PC-3 (cell line): Measurements from ENCODE around the gene RIOK2. TPM values are rescaled to one million over a fixed set of nuclear protein-coding genes. Genes with fewer than 3 reads are reported as not detected.

Experiments
- ATAC-seq: fragments of 200-7000 bp; cut with Tn5 transposase; 2 replicates; pipeline ENCODE4 v1.9.1; 2020; ENCODE audit warnings: mild to moderate bottlenecking, moderate library complexity
- BruUV-seq: library from RNA; stranded (reverse); fragments of 400-500 nt; replicated peaks from 2 replicates; lab custom pipeline; 2021; lab: Mats Ljungman, UMichigan
- CTCF ChIA-PET: fragments of 300-600 bp; sonication (Branson Sonifier 250); formaldehyde crosslinking; loops from one replicate; lab custom pipeline; 2022; ENCODE audit warnings: antibody characterized with exemption; lab: Charles Lee
- POLR2A ChIA-PET: fragments of 300-600 bp; sonication (Branson Sonifier 250); formaldehyde crosslinking; loops from one replicate; lab custom pipeline; 2022; ENCODE audit warnings: antibody characterized with exemption; ENCODE audit not compliant: unreplicated experiment; lab: Charles Lee
- DNase-seq: peaks from one replicate; pipeline ENCODE4 v3.0.0-alpha.2; 2015
- H2AFZ ChIP-seq: fragments of 300-600 bp; sonication (generic); 2 replicates; pipeline ENCODE4 v1.6.0; 2016; ENCODE audit warnings: antibody characterized with exemption, low read length
- H3F3A ChIP-seq: fragments of 300-600 bp; sonication (generic); one replicate; pipeline ENCODE4 v1.6.0; 2017; ENCODE audit warnings: antibody characterized with exemption, low read length, control low read depth, mild to moderate bottlenecking; ENCODE audit not compliant: unreplicated experiment
- H3K27ac ChIP-seq: fragments of 300-600 bp; sonication (generic); 2 replicates; pipeline ENCODE4 v1.5.1; 2016; ENCODE audit warnings: mild to moderate bottlenecking, low read length
- H3K27me3 ChIP-seq: fragments of 300-600 bp; sonication (generic); 2 replicates; pipeline ENCODE4 v1.6.1; 2016; ENCODE audit warnings: low read length, mixed read lengths
- H3K36me3 ChIP-seq: fragments of 300-600 bp; sonication (generic); 2 replicates; pipeline ENCODE4 v1.6.1; 2016; ENCODE audit warnings: low read depth, mixed run types, low read length, mixed read lengths
- H3K4me1 ChIP-seq: fragments of 300-600 bp; sonication (generic); 2 replicates; pipeline ENCODE4 v1.5.1; 2016; ENCODE audit warnings: low read length; ENCODE audit not compliant: insufficient read depth
- H3K4me2 ChIP-seq: fragments of 300-600 bp; sonication (generic); 2 replicates; pipeline ENCODE4 v1.6.0; 2016; ENCODE audit warnings: low read length
- H3K4me3 ChIP-seq: fragments of 300-600 bp; sonication (generic); 2 replicates; pipeline ENCODE4 v1.5.1; 2016; ENCODE audit warnings: mild to moderate bottlenecking, low read length, mixed read lengths
- H3K79me2 ChIP-seq: fragments of 300-600 bp; sonication (generic); 2 replicates; pipeline ENCODE4 v1.6.1; 2017; ENCODE audit warnings: low read length, mixed read lengths
- H3K9ac ChIP-seq: fragments of 300-600 bp; sonication (generic); 2 replicates; pipeline ENCODE4 v1.6.0; 2016; ENCODE audit warnings: mild to moderate bottlenecking, low read length
- H3K9me2 ChIP-seq: fragments of 300-600 bp; sonication (generic); replicated peaks from 2 replicates; pipeline ENCODE4 v1.6.1; 2016; ENCODE audit warnings: mixed run types, low read length, mixed read lengths
- H3K9me3 ChIP-seq: fragments of 300-600 bp; sonication (generic); 2 replicates; pipeline ENCODE4 v1.6.1; 2016; ENCODE audit warnings: low read length, mixed read lengths
- H4K20me1 ChIP-seq: fragments of 300-600 bp; sonication (generic); 2 replicates; pipeline ENCODE4 v1.6.1; 2016; ENCODE audit warnings: low read length, mixed read lengths
- EZH2 ChIP-seq: fragments of 300-600 bp; sonication (generic); IDR thresholded peaks from one replicate; pipeline ENCODE4 v1.6.1; 2017; ENCODE audit warnings: antibody characterized with exemption, mild to moderate bottlenecking, low read length; ENCODE audit not compliant: unreplicated experiment
- EZH2phosphoT487 ChIP-seq: fragments of 300-600 bp; sonication (generic); IDR thresholded peaks from 2 replicates; pipeline ENCODE4 v1.6.1; 2018; ENCODE audit warnings: mild to moderate bottlenecking, antibody characterized with exemption, low read length, borderline replicate concordance
- intact Hi-C: fragments of 100-400 bp; cut with micrococcal nuclease; formaldehyde crosslinking; loops from 2 replicates; pipeline ENCODE4 v1.9.0; 2023
- total RNA-seq: library from RNA; depleted of rRNA; stranded (reverse); fragments of >200 nt; gene quantifications from 2 replicates; pipeline ENCODE4 v1.2.3, GENCODE V29; 2014
- TF ChIP-seq, protein P1 (sequence below): fragments of 300-600 bp; sonication (generic); conservative IDR thresholded peaks from 2 replicates; pipeline ENCODE4 v1.5.1; 2017; ENCODE audit warnings: antibody characterized with exemption, low read depth, mild to moderate bottlenecking, low read length

RIOK2 gene
- total RNA-seq, 1 experiment from 2014 or later = 16.1 TPM

- Histone ChIP-seq H3K9me2 (no peaks in the 10 kb centered on the region), H3K79me2 (no peaks in the 10 kb centered on the region), H3K4me1 (no peaks in the 10 kb centered on the region), H3K27ac (no peak overlapping the region), H3K4me2 (no peak overlapping the region), H3K4me3 (no peak overlapping the region), H3K27me3 (no peaks in the 10 kb centered on the region), H2AFZ (no peak overlapping the region), H3K9ac (no peak overlapping the region), H4K20me1 (no peaks in the 10 kb centered on the region), H3K9me3 (no peaks in the 10 kb centered on the region), H3K36me3 (no peaks in the 10 kb centered on the region), H3F3A (no peaks in the 10 kb centered on the region)
- CTCF ChIA-PET = no interaction called here
- POLR2A ChIA-PET = interaction anchor here (0.6 kb wide), 1 partner anchor 353 kb away, joined by 5 read pairs; no protein-coding TSS in a partner anchor
- DNase-seq = no peak
- BruUV-seq = no TSS peak
- no peak for ATAC-seq
- TF ChIP-seq, protein P1, sequence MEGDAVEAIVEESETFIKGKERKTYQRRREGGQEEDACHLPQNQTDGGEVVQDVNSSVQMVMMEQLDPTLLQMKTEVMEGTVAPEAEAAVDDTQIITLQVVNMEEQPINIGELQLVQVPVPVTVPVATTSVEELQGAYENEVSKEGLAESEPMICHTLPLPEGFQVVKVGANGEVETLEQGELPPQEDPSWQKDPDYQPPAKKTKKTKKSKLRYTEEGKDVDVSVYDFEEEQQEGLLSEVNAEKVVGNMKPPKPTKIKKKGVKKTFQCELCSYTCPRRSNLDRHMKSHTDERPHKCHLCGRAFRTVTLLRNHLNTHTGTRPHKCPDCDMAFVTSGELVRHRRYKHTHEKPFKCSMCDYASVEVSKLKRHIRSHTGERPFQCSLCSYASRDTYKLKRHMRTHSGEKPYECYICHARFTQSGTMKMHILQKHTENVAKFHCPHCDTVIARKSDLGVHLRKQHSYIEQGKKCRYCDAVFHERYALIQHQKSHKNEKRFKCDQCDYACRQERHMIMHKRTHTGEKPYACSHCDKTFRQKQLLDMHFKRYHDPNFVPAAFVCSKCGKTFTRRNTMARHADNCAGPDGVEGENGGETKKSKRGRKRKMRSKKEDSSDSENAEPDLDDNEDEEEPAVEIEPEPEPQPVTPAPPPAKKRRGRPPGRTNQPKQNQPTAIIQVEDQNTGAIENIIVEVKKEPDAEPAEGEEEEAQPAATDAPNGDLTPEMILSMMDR = no peak
- no peak for TF ChIP-seq EZH2phosphoT487
- TF ChIP-seq EZH2 = no peak
- intact Hi-C loops = no loop called here
These were observed 31.7 kb downstream of the RIOK2 start for GRCh38 chr5:97151370-97151769.

DNA sequence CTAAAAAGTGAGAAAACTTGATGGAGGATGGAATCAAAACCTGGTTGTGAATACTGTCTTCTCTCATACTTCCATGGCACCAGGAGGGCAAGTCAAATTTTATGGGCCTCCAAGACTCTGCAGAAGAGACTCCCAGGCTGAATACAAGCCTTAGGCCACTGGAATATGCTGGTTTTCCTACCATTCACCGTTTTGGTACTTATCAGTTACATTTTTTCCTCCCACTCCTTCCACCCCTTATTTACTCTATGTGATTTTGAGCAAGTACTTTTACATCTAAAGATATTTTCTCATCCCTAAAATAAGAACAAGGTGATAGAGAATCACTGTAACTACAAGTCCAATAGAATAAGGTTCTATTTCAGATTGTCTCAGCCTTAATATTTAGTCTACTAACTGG is 32.6 kb downstream of the RIOK2 start:
- H3K4me2 ChIP-seq = no peak overlapping the region
- TF ChIP-seq, protein P1 = no peak
- TF ChIP-seq EZH2 (no peak), EZH2phosphoT487 (no peak)
- H3K9ac ChIP-seq = no peak overlapping the region
- no peak overlapping the region for H3K27ac ChIP-seq
- H3K9me2 ChIP-seq = no peaks in the 10 kb centered on the region
- POLR2A ChIA-PET = no interaction called here
- H3K9me3 ChIP-seq = no peaks in the 10 kb centered on the region
- H3K36me3 ChIP-seq = no peaks in the 10 kb centered on the region
- no peaks in the 10 kb centered on the region for H3F3A ChIP-seq
- CTCF ChIA-PET = no interaction called here
- intact Hi-C loops = no loop called here
- BruUV-seq = no TSS peak
- H4K20me1 ChIP-seq = no peaks in the 10 kb centered on the region
- no peaks in the 10 kb centered on the region for H3K79me2 ChIP-seq
- H3K4me3 ChIP-seq = no peak overlapping the region
- no peak for ATAC-seq
- H2AFZ ChIP-seq = no peak overlapping the region
- no peaks in the 10 kb centered on the region for H3K4me1 ChIP-seq
- DNase-seq = no peak
- no peaks in the 10 kb centered on the region for H3K27me3 ChIP-seq

- no peak for ATAC-seq
- H3K4me2 ChIP-seq = no peak overlapping the region
- TF ChIP-seq, protein P1 = no peak
- TF ChIP-seq EZH2phosphoT487 (no peak), EZH2 (no peak)
- no TSS peak for BruUV-seq
- CTCF ChIA-PET = no interaction called here
- H4K20me1 ChIP-seq = no peaks in the 10 kb centered on the region
- H3K9me2 ChIP-seq = no peaks in the 10 kb centered on the region
- intact Hi-C loops = no loop called here
- H3K4me3 ChIP-seq = no peak overlapping the region
- no peak overlapping the region for H3K27ac ChIP-seq
- no peak overlapping the region for H3K9ac ChIP-seq
- H3K36me3 ChIP-seq = no peaks in the 10 kb centered on the region
- no peak overlapping the region for H2AFZ ChIP-seq
- POLR2A ChIA-PET = no interaction called here
- no peaks in the 10 kb centered on the region for H3K79me2 ChIP-seq
- H3K4me1 ChIP-seq = no peaks in the 10 kb centered on the region
- no peaks in the 10 kb centered on the region for H3K27me3 ChIP-seq
- DNase-seq = no peak
- no peaks in the 10 kb centered on the region for H3K9me3 ChIP-seq
- H3F3A ChIP-seq = no peaks in the 10 kb centered on the region
These were observed 33.3 kb downstream of the RIOK2 start for GRCh38 chr5:97149709-97150108.
